Smooth muscle cell (in vitro differentiated cells): ENCODE measurements around the gene PLCB3. TPM values are rescaled to one million over a fixed set of nuclear protein-coding genes. Genes with fewer than 3 reads are reported as not detected.

Source experiments
- DNase-seq: peaks from one replicate; lab custom pipeline; 2025; ENCODE audit not compliant: unreplicated experiment; lab: John Stamatoyannopoulos, UW
- H2AFZ ChIP-seq: fragments of 200-600 bp; sonication (generic); 2 replicates; pipeline ENCODE4 v1.6.0; 2016; ENCODE audit warnings: antibody characterized with exemption, low read depth, mild to moderate bottlenecking
- H3F3A ChIP-seq: fragments of 200-600 bp; sonication (generic); 2 replicates; pipeline ENCODE4 v1.6.0; 2017; ENCODE audit warnings: antibody characterized with exemption, low read depth
- H3K27ac ChIP-seq: fragments of 200-600 bp; sonication (generic); 2 replicates; pipeline ENCODE4 v1.5.1; 2016; ENCODE audit warnings: low read depth, mild to moderate bottlenecking
- H3K27me3 ChIP-seq: fragments of 200-600 bp; sonication (generic); 2 replicates; pipeline ENCODE4 v1.6.1; 2016; ENCODE audit warnings: low read depth, mild to moderate bottlenecking
- H3K36me3 ChIP-seq: fragments of 200-600 bp; sonication (generic); 2 replicates; pipeline ENCODE4 v1.5.1; 2016; ENCODE audit warnings: low read depth
- H3K4me1 ChIP-seq: fragments of 200-600 bp; sonication (generic); 2 replicates; pipeline ENCODE4 v1.5.1; 2016; ENCODE audit warnings: low read depth
- H3K4me2 ChIP-seq: fragments of 200-600 bp; sonication (generic); 2 replicates; pipeline ENCODE4 v1.6.0; 2016; ENCODE audit warnings: mild to moderate bottlenecking
- H3K4me3 ChIP-seq: fragments of 200-600 bp; sonication (generic); 2 replicates; pipeline ENCODE4 v1.5.1; 2016; ENCODE audit warnings: mild to moderate bottlenecking
- H3K79me2 ChIP-seq: fragments of 200-600 bp; sonication (generic); 2 replicates; pipeline ENCODE4 v1.6.0; 2016; ENCODE audit warnings: low read depth, mild to moderate bottlenecking
- H3K9ac ChIP-seq: fragments of 200-600 bp; sonication (generic); 2 replicates; pipeline ENCODE4 v1.6.0; 2016; ENCODE audit warnings: low read depth
- H3K9me3 ChIP-seq: fragments of 200-600 bp; sonication (generic); replicated peaks from 2 replicates; pipeline ENCODE4 v1.5.1; 2016; ENCODE audit warnings: low read depth
- H4K20me1 ChIP-seq: fragments of 200-600 bp; sonication (generic); 2 replicates; pipeline ENCODE4 v1.6.0; 2016; ENCODE audit warnings: low read depth
- WGBS: methylation state at CpG from one replicate; pipeline ENCODE4 v1.1.7; 2016; ENCODE audit warnings: low lambda C conversion rate; 5-methylcytosine and 5-hydroxymethylcytosine counted together
- polyA plus RNA-seq: library from polyadenylated mRNA; unstranded; fragments of >200 nt; fragmentation: Nextera tagmentation; extraction: Ambion mirVana; gene quantifications from 2 replicates; pipeline ENCODE4 v1.2.1, GENCODE V29; 2016
- total RNA-seq: library from RNA; depleted of rRNA; stranded (reverse); fragments of >200 nt; gene quantifications from 2 replicates; pipeline ENCODE4 v1.2.3, GENCODE V29; 2014
- TF ChIP-seq, protein P1 (sequence below): fragments of 200-600 bp; sonication (generic); IDR thresholded peaks from 2 replicates; pipeline ENCODE4 v1.5.1; 2017; ENCODE audit warnings: borderline replicate concordance, mild to moderate bottlenecking, antibody characterized with exemption; ENCODE audit not compliant: insufficient read depth, poor library complexity, severe bottlenecking

PLCB3 gene
- total and polyA plus RNA-seq, 2 experiments from 2014 or later = 15.0 to 15.6 TPM

GRCh38 chr11:64254326-64254725 is 3.0 kb downstream of the PLCB3 start:
- H2AFZ ChIP-seq = no peak overlapping the region
- no peak overlapping the region for H3K27ac ChIP-seq
- H3K36me3 ChIP-seq = no peaks in the 10 kb centered on the region
- no peak for DNase-seq
- WGBS = over 99% methylated on average over 7 of the region's 7 CpGs
- peaks cover 11% of the 10 kb centered on the region for H3K4me1 ChIP-seq
- TF ChIP-seq, protein P1, sequence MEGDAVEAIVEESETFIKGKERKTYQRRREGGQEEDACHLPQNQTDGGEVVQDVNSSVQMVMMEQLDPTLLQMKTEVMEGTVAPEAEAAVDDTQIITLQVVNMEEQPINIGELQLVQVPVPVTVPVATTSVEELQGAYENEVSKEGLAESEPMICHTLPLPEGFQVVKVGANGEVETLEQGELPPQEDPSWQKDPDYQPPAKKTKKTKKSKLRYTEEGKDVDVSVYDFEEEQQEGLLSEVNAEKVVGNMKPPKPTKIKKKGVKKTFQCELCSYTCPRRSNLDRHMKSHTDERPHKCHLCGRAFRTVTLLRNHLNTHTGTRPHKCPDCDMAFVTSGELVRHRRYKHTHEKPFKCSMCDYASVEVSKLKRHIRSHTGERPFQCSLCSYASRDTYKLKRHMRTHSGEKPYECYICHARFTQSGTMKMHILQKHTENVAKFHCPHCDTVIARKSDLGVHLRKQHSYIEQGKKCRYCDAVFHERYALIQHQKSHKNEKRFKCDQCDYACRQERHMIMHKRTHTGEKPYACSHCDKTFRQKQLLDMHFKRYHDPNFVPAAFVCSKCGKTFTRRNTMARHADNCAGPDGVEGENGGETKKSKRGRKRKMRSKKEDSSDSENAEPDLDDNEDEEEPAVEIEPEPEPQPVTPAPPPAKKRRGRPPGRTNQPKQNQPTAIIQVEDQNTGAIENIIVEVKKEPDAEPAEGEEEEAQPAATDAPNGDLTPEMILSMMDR = no peak
- peaks cover 30% of the 10 kb centered on the region for H4K20me1 ChIP-seq
- H3F3A ChIP-seq = no peaks in the 10 kb centered on the region
- H3K9me3 ChIP-seq = no peaks in the 10 kb centered on the region
- H3K27me3 ChIP-seq = no peaks in the 10 kb centered on the region
- peaks cover 8% of the 10 kb centered on the region for H3K79me2 ChIP-seq
- H3K4me2 ChIP-seq = no peak overlapping the region
- H3K9ac ChIP-seq = no peak overlapping the region
- H3K4me3 ChIP-seq = no peak overlapping the region

- H3K4me2 ChIP-seq = no peak overlapping the region
- H3K9ac ChIP-seq = no peak overlapping the region
- DNase-seq = no peak
- H3F3A ChIP-seq = no peaks in the 10 kb centered on the region
- TF ChIP-seq, protein P1 = no peak
- no peak overlapping the region for H3K27ac ChIP-seq
- no peaks in the 10 kb centered on the region for H3K9me3 ChIP-seq
- no peaks in the 10 kb centered on the region for H3K36me3 ChIP-seq
- WGBS = 97% methylated on average over 30 of the region's 35 CpGs
- H3K4me3 ChIP-seq = no peak overlapping the region
- H3K27me3 ChIP-seq = no peaks in the 10 kb centered on the region
- peaks cover 4% of the 10 kb centered on the region for H3K4me1 ChIP-seq
- peaks cover 8% of the 10 kb centered on the region for H3K79me2 ChIP-seq
- H2AFZ ChIP-seq = no peak overlapping the region
- H4K20me1 ChIP-seq = peaks cover 30% of the 10 kb centered on the region
Measured at GRCh38 chr11:64255135-64256128, 4.1 kb downstream of the PLCB3 start.

DNA sequence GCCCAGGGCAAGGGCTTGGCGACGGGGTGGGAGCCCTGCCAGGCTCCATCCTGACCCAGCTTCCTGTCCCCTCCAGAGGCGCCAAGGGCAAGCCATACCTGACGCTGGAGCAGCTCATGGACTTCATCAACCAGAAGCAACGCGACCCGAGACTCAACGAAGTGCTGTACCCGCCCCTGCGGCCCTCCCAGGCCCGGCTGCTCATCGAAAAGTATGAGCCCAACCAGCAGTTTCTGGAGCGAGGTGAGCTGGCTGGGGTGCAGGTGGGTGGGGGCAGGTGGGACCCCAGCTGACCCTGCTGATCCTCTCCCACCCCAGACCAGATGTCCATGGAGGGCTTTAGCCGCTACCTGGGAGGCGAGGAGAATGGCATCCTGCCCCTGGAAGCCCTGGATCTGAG is 5.0 kb downstream of the PLCB3 start:
- Histone ChIP-seq H3K4me2 (no peak overlapping the region), H3K4me3 (no peak overlapping the region), H3K9me3 (no peaks in the 10 kb centered on the region), H3K36me3 (no peaks in the 10 kb centered on the region), H3K27ac (no peak overlapping the region), H3K79me2 (peaks cover 8% of the 10 kb centered on the region), H2AFZ (no peak overlapping the region), H3K27me3 (no peaks in the 10 kb centered on the region), H3F3A (no peaks in the 10 kb centered on the region), H3K9ac (no peak overlapping the region), H3K4me1 (no peaks in the 10 kb centered on the region), H4K20me1 (peaks cover 30% of the 10 kb centered on the region)
- TF ChIP-seq, protein P1 = no peak
- 96% methylated on average over 15 of the region's 15 CpGs for WGBS
- no peak for DNase-seq
